Kidney (tissue), 14 donors: ENCODE measurements around the gene ZNF398. TPM values are rescaled to one million over a fixed set of nuclear protein-coding genes. Genes with fewer than 3 reads are reported as not detected.
A peak's percentile ranks its signal among the peaks of the same experiment; 100 is the strongest.

Experiments used
- DNase-seq, 5 donors: peaks; one replicate each; pipeline ENCODE4 v3.0.0-alpha.2; 2013 to 2020
- FAIRE-seq: peaks from 2 replicates; lab custom pipeline; 2012; peaks lifted over from hg19 to GRCh38; lab: Jason Lieb, UNC
- H3K27ac ChIP-seq, 2 donors: one replicate each; pipeline ENCODE4 v1.7.0; 2013; ENCODE audit warnings: low read depth in 2 of 2, low read length in 2 of 2, inconsistent platforms in 1 of 2
- H3K27me3 ChIP-seq: one replicate; pipeline ENCODE4 v1.7.1; 2013; ENCODE audit warnings: low read length, inconsistent platforms; ENCODE audit not compliant: control insufficient read depth, insufficient read depth
- H3K36me3 ChIP-seq, 3 donors: one replicate each; pipeline versions ENCODE4 v1.7.0 to v1.7.1; 2013; ENCODE audit warnings: low read length in 3 of 3, control low read depth in 1 of 3, inconsistent platforms in 1 of 3; ENCODE audit not compliant: insufficient read depth in 3 of 3, control insufficient read depth in 2 of 3
- H3K4me1 ChIP-seq, 3 donors: one replicate each; pipeline versions ENCODE4 v1.7.0 to v1.7.1; 2013; ENCODE audit warnings: low read length in 3 of 3, inconsistent platforms in 1 of 3, low read depth in 1 of 3; ENCODE audit not compliant: control insufficient read depth in 2 of 3, insufficient read depth in 2 of 3
- H3K4me3 ChIP-seq, 3 donors: one replicate each; pipeline versions ENCODE4 v1.7.0 to v1.8.1; 2013; ENCODE audit warnings: low read length in 3 of 3, control low read depth in 1 of 3, inconsistent platforms in 1 of 3
- H3K9ac ChIP-seq, 3 donors: one replicate each; pipeline versions ENCODE4 v1.7.0 to v1.7.1; 2013; ENCODE audit warnings: low read length in 3 of 3, control low read depth in 1 of 3, inconsistent platforms in 1 of 3
- H3K9me3 ChIP-seq, 3 donors: one replicate each; pipeline versions ENCODE4 v1.7.0 to v1.7.1; 2013; ENCODE audit warnings: low read length in 3 of 3, control low read depth in 1 of 3, inconsistent platforms in 1 of 3; ENCODE audit not compliant: control insufficient read depth in 2 of 3, insufficient read depth in 1 of 3
- CTCF ChIP-seq: IDR thresholded peaks from 3 replicates; pipeline ENCODE4 v1.5.1; 2012; ENCODE audit warnings: mild to moderate bottlenecking, moderate library complexity, borderline replicate concordance; ENCODE audit not compliant: insufficient read depth; ENCODE audit errors: extremely low read depth
- intact Hi-C: fragments of 100-400 bp; cut with DNase I; formaldehyde crosslinking; loops from one replicate; pipeline ENCODE4 v1.11.1; 2022
- polyA plus RNA-seq: library from polyadenylated mRNA; stranded (reverse); fragments of 350-450 nt; fragmentation: Illumina TruSeq; extraction: RNeasy Lipid Tissue Mini Kit (QIAGEN cat#74804); gene quantifications from one replicate; pipeline ENCODE4 v1.2.3, GENCODE V29; 2014; ENCODE audit warnings: low read depth, low replicate concordance; ENCODE audit not compliant: insufficient read depth
- total RNA-seq: library from RNA; stranded (reverse); fragmentation: NEBNext Ultra II Directional; extraction: Animal tissue kit (Norgen Biotek cat#: 25700); gene quantifications from one replicate; pipeline ENCODE4 v1.2.1, GENCODE V29; 2021
- donor health status: control.
- donor health status: control.
- donor health status: control.
- donor health status: control.
- donor health status: control.
- donor health status: DM: yes; HTN: yes; CAD: no.
- donor health status: Normal renal cell carcinoma (clear cell type).

Gene ZNF398
- total and polyA plus RNA-seq, 2 donors from 2014 or later = 3.2 to 12.6 TPM

- DNase-seq = no peak
- intact Hi-C loops = no loop called here
- no peak for TF ChIP-seq CTCF
- Histone ChIP-seq H3K27me3 (no peaks in the 10 kb centered on the region), H3K36me3 (peaks cover 11 to 25% (median 19%) of the 10 kb centered on the region in 3 donors), H3K4me1 (peaks cover 0 to 11% (median 5%) of the 10 kb centered on the region in 3 donors), H3K9ac (peak overlapping the region in 2 of 3 donors; percentile 87 to 93), H3K9me3 (no peaks in the 10 kb centered on the region), H3K4me3 (peak overlapping the region; percentile 75 to 92 (median 78)), H3K27ac (no peak overlapping the region)
- FAIRE-seq = no peak
Observed at GRCh38 chr7:149196705-149197171, 49.5 kb downstream of the ZNF398 start.

GRCh38 chr7:149197675-149198074 is 50.4 kb downstream of the ZNF398 start:
- Histone ChIP-seq H3K36me3 (peaks cover 11 to 26% (median 19%) of the 10 kb centered on the region in 3 donors), H3K4me3 (no peak overlapping the region), H3K27ac (no peak overlapping the region), H3K4me1 (peaks cover 0 to 11% (median 5%) of the 10 kb centered on the region in 3 donors), H3K27me3 (no peaks in the 10 kb centered on the region), H3K9ac (no peak overlapping the region), H3K9me3 (no peaks in the 10 kb centered on the region)
- FAIRE-seq = no peak
- intact Hi-C loops = no loop called here
- DNase-seq = no peak
- no peak for TF ChIP-seq CTCF

GRCh38 chr7:149198161-149198816 is 51.0 kb downstream of the ZNF398 start:
- no peaks in the 10 kb centered on the region for H3K27me3 ChIP-seq
- H3K9ac ChIP-seq = no peak overlapping the region
- H3K4me3 ChIP-seq = no peak overlapping the region
- intact Hi-C loops = no loop called here
- no peak overlapping the region for H3K27ac ChIP-seq
- H3K4me1 ChIP-seq = peaks cover 0 to 11% (median 5%) of the 10 kb centered on the region in 3 donors
- no peaks in the 10 kb centered on the region for H3K9me3 ChIP-seq
- FAIRE-seq (no peak), DNase-seq (no peak)
- H3K36me3 ChIP-seq = peaks cover 16 to 32% (median 25%) of the 10 kb centered on the region in 3 donors
- TF ChIP-seq CTCF = no peak
